Measurements from ENCODE around the gene SYCP2. TPM values are rescaled to one million over a fixed set of nuclear protein-coding genes. Genes with fewer than 3 reads are reported as not detected.

SYCP2 gene
- total RNA-seq, 4 donors from 2014 or later: 0.89 to 4.7 (median 2.0) TPM

GRCh38 chr20:59945731-59946130 lies 12.3 kb upstream of the SYCP2 start:
- ATAC-seq: no peak
- Histone ChIP-seq H3K27me3 (no peaks in the 10 kb centered on the region), H3K9me3 (no peaks in the 10 kb centered on the region), H3K4me1 (peaks cover 3 to 84% (median 14%) of the 10 kb centered on the region in 3 donors), H3K36me3 (peaks cover 0 to 35% of the 10 kb centered on the region in 2 donors), H3K27ac (peak overlapping the region in 2 of 4 donors; percentile 0 to 28), H3K4me3 (no peak overlapping the region)
- TF ChIP-seq POLR2AphosphoS5 (IDR thresholded peaks at IDR 0.05) (no peak), EP300 (IDR thresholded peaks at IDR 0.05) (no peak)
- 71 to 83% methylated on average over 1 to 2 of the region's 2 CpGs for WGBS, 2 donors (ENCODE audit: low coverage in 1 of 2)

- 38 to 41% methylated on average over 3 of the region's 3 CpGs for WGBS, 2 donors (ENCODE audit: low coverage in 1 of 2)
- H3K4me1 ChIP-seq: peaks cover 3 to 84% (median 14%) of the 10 kb centered on the region in 3 donors
- no peak for ATAC-seq
These were observed 11.7 kb upstream of the SYCP2 start for GRCh38 chr20:59945175-59945574.

GRCh38 chr20:59944726-59945125 lies 11.3 kb upstream of the SYCP2 start:
- H3K27ac ChIP-seq: peak overlapping the region in 1 of 4 donors; percentile 28
- no peaks in the 10 kb centered on the region for H3K27me3 ChIP-seq
- peaks cover 0 to 25% of the 10 kb centered on the region in 2 donors for H3K36me3 ChIP-seq
- 82 to 84% methylated on average over 7 of the region's 7 CpGs for WGBS, 2 donors (ENCODE audit: low coverage in 1 of 2)
- TF ChIP-seq POLR2AphosphoS5 (IDR thresholded peaks at IDR 0.05) (no peak), CTCF (IDR thresholded peaks at IDR 0.05) (no peak), POLR2A (IDR thresholded peaks at IDR 0.05) (no peak), EP300 (IDR thresholded peaks at IDR 0.05) (no peak)
- H3K4me3 ChIP-seq: no peak overlapping the region
- ATAC-seq: no peak
- peaks cover 3 to 84% (median 14%) of the 10 kb centered on the region in 3 donors for H3K4me1 ChIP-seq
- no peaks in the 10 kb centered on the region for H3K9me3 ChIP-seq

More at GRCh38 chr20:59945175-59945574, 11.7 kb upstream of the SYCP2 start:
- H3K27ac ChIP-seq: peak overlapping the region in 2 of 4 donors; percentile 0 to 28
- no peaks in the 10 kb centered on the region for H3K27me3 ChIP-seq
- H3K4me3 ChIP-seq: no peak overlapping the region
- peaks cover 0 to 30% of the 10 kb centered on the region in 2 donors for H3K36me3 ChIP-seq
- TF ChIP-seq POLR2A (IDR thresholded peaks at IDR 0.05) (no peak), EP300 (IDR thresholded peaks at IDR 0.05) (no peak), POLR2AphosphoS5 (IDR thresholded peaks at IDR 0.05) (no peak), CTCF (IDR thresholded peaks at IDR 0.05) (no peak)
- H3K9me3 ChIP-seq: no peaks in the 10 kb centered on the region

GRCh38 chr20:59942245-59942644 lies 8.8 kb upstream of the SYCP2 start:
- Histone ChIP-seq H3K4me1 (peaks cover 3 to 84% (median 32%) of the 10 kb centered on the region in 3 donors), H3K9me3 (no peaks in the 10 kb centered on the region), H3K36me3 (peaks cover 0 to 25% of the 10 kb centered on the region in 2 donors), H3K27me3 (no peaks in the 10 kb centered on the region), H3K4me3 (no peak overlapping the region), H3K27ac (peak overlapping the region in 1 of 4 donors; percentile 97)
- ATAC-seq: no peak
- TF ChIP-seq CTCF (IDR thresholded peaks at IDR 0.05) (no peak), POLR2AphosphoS5 (IDR thresholded peaks at IDR 0.05) (no peak), EP300 (IDR thresholded peaks at IDR 0.05) (no peak), POLR2A (IDR thresholded peaks at IDR 0.05) (no peak)
- 52 to 75% methylated on average over 2 of the region's 2 CpGs for WGBS, 2 donors (ENCODE audit: low coverage in 1 of 2)

GRCh38 chr20:59940956-59941294 lies 7.5 kb upstream of the SYCP2 start:
- Histone ChIP-seq H3K4me1 (peaks cover 3 to 84% (median 34%) of the 10 kb centered on the region in 3 donors), H3K9me3 (no peaks in the 10 kb centered on the region), H3K4me3 (peak overlapping the region; percentile 55 to 73), H3K36me3 (peaks cover 0 to 25% of the 10 kb centered on the region in 2 donors), H3K27ac (peak overlapping the region; percentile 86 to 97 (median 94)), H3K27me3 (no peaks in the 10 kb centered on the region)
- no peak for ATAC-seq
- TF ChIP-seq EP300 (IDR thresholded peaks at IDR 0.05) (no peak), POLR2A (IDR thresholded peaks at IDR 0.05) (no peak)
- WGBS, 2 donors (ENCODE audit: low coverage in 1 of 2): 0% methylated on average over 1 of the region's 4 CpGs; no CpG with 5 or more reads in 1 of the 2 donors
